Measurements from ENCODE around the gene ALPK1.
"Not testable (repeated sequence)": the region's sequence is repeated elsewhere in the genome, so short reads cannot be mapped to it uniquely, and the experiment has no call there.

The ALPK1 gene

DNA sequence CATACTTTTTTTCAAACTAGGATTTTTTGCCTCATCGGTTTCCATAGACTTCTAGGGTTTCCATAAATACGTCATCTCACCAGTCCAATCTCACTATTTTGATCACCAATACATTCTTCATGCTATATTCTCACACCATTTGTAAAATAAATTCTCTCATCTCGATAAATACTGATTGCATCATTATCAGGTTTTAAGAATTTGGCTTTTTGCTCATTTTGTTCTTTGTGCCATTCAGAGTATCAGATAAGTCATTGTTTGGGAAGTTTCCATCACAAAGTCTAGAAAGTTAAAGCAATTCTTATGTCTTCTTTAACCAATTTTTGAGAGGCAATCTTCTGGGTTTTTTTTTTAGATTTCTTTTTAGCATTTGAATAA, 81.1 kb downstream of the ALPK1 start:
- no peak for DNase-seq (ENCODE audit: low read depth in 2 of 2)

GRCh38 chr4:112378858-112379257, 81.7 kb downstream of the ALPK1 start:
- no peak for DNase-seq (ENCODE audit: low read depth in 2 of 2)

DNA sequence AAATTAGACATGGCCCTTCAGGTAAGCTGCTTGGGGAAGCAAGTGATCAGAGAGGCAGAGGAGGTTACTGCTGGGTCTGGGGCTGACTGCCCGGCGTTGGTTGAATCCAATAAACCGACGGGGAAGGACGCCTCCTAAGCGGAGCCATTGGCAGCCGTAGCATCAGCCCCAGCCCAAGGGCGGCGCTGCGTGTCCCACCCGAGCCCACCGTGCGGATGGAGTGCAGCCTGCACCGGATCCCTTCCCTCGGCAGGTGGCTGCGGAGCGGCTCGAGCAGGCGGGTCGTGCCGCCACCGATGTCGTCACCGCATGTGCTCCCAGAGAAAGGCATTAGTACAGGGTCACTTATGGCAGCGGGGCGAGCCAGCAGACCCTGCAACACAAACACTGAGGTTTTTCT, 82.1 kb downstream of the ALPK1 start:
- DNase-seq (ENCODE audit: low read depth in 2 of 2) = no peak

- no peak for DNase-seq (ENCODE audit: low read depth in 2 of 2)
Measured at GRCh38 chr4:112381996-112382692, 85.0 kb downstream of the ALPK1 start.

- DNase-seq (ENCODE audit: low read depth in 2 of 2) = no peak
Measured at GRCh38 chr4:112386071-112386470, 88.9 kb downstream of the ALPK1 start.

DNA sequence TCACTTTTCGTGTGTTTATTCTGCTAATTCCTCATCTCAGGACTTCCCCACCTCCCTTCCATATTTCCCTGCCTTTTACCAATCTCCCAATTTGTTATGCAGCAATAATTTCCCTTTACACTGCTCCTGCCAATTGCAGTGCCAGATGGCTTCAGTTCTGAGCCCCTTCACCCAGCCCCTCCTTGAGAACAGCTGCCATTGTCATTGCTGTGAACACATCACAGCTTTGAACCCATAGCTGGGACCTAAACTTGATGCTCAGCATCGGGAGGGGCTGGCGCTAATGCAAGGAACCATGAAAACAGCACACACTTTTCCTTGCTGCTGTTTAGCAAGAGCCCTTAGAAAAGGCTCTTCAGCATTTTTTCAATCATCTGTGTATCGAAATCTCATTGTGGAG, 104.9 kb downstream of the ALPK1 start:
- no peak for DNase-seq (ENCODE audit: low read depth in 2 of 2)

GRCh38 chr4:112403101-112403945, 106.2 kb downstream of the ALPK1 start:
- DNase-seq (ENCODE audit: low read depth in 2 of 2) = no peak

- no peak for DNase-seq (ENCODE audit: low read depth in 2 of 2)
Measured at GRCh38 chr4:112410364-112410763, 113.2 kb downstream of the ALPK1 start.

- DNase-seq (ENCODE audit: low read depth in 2 of 2) = no peak
Measured at GRCh38 chr4:112410804-112411203, 113.6 kb downstream of the ALPK1 start.

GRCh38 chr4:112411781-112412550, 114.8 kb downstream of the ALPK1 start:
- no peak for DNase-seq (ENCODE audit: low read depth in 2 of 2)

- no peak for DNase-seq (ENCODE audit: low read depth in 2 of 2)
Measured at GRCh38 chr4:112416464-112416863, 119.3 kb downstream of the ALPK1 start.

DNA sequence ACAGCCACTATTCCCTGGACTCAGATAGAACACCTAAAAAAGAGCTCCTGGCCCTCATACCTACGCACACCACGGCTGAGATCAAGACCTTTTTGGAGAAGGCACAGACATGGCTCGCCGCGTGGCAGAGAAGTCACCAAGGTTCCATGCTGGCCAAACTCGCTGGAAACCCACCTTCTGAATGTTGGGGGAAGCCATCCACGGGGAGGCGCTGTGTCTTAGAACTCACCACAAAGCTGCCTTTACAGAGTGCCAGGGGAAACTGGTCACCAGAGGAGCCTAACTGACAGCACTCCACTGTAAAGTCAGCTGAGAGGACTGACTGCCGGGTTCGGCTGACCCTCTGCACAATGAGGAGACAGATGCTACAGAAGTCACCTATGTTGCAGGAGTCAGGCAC, 120.9 kb downstream of the ALPK1 start:
- no peak for DNase-seq (ENCODE audit: low read depth in 2 of 2)

GRCh38 chr4:112421911-112422310, 124.7 kb downstream of the ALPK1 start:
- no peak for DNase-seq (ENCODE audit: low read depth in 2 of 2)

DNA sequence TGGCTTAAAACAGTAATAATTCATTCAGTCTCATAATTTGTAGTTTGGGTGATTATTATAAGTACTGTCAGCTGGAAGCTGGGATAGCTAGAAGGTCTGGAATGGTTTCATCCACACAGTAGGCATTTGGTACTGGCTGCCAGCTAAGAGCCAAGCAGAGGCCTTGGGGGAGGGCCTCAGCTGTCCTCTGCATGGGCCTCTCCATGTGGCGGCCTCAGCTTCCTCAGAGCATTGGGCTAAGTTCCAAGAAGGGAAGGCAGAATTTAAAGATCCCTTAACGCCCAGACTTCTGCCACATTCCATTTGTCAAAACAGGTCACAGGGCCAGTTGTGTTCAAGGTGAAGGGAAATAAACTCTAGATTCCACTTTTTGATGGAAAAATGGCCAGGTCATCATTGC, 125.5 kb downstream of the ALPK1 start:
- no peak for DNase-seq (ENCODE audit: low read depth in 2 of 2)

DNA sequence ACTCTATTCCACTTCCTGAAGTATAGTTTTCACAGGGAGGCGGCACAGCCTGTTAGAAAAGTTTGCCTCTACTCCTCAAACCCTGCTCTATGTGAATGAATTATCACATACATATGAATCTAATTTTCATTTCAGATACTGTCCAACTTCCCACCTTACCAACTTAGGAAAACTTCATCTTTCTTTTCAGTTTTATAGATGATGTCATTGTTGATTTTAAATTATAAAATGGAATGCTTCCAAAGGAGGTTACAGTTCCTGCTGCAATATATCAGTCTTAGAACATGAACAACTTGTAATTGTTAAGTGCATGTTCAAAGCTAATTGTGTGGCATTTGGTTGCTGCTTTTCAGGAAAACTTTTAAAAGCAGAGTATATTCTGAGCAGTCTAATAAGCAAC, 126.4 kb downstream of the ALPK1 start:
- DNase-seq (ENCODE audit: low read depth in 2 of 2) = no peak

DNA sequence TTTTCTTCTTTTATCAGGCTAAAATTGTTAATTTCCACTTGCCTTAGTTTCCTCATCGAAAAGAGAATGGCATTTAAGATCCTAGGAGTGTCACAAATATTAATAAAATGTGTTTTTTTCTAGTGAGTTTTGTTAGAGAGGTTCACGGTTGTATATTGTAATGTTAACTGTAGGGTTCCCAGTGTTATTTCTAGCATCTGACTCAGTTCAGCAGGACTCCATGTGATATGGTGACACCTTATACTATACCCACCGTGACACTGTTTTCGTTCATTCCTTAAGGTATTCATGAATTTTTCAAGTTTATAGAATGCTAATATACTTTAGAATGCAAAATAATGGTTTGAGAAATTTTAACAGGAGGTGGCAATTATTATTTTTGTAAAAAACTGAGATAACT, 128.7 kb downstream of the ALPK1 start:
- DNase-seq (ENCODE audit: low read depth in 2 of 2) = no peak

GRCh38 chr4:112426416-112426815, 129.2 kb downstream of the ALPK1 start:
- no peak for DNase-seq (ENCODE audit: low read depth in 2 of 2)

DNA sequence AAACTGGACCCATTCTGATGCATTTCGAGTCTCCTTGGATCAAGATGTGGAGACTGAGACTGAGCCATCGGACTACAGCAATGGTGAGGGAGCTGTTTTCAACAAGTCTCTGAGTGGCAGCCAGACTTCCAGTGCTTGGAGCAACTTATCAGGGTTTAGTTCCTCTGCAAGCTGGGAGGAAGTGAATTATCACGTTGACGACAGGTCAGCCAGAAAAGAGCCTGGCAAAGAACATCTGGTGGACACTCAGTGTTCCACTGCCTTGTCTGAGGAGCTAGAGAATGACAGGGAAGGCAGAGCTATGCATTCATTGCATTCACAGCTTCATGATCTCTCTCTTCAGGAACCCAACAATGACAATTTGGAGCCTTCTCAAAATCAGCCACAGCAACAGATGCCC, 134.0 kb downstream of the ALPK1 start:
- no peak for DNase-seq (ENCODE audit: low read depth in 2 of 2)

DNA sequence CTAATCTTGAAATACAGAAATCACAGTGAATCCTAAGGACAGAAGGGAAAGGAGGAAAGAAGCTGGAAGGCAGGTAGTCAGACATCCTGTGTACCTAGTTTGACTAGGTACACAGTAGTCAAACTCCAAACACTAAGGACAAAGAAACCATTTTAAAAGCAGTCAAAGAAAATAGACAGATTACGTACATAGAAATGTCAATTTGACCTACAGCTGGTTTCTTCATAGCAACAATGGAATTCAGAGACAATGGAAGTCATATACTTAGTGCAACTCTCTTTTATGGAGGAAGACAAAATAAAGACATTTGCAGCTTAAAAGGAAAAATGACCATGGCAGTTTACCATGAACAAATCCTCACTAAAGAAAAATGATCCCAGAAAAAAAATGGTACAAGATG, 139.8 kb downstream of the ALPK1 start:
- DNase-seq (ENCODE audit: low read depth in 2 of 2) = no peak

- not testable (repeated sequence) for DNase-seq (ENCODE audit: low read depth in 2 of 2)
Measured at GRCh38 chr4:112442226-112442625, 145.1 kb downstream of the ALPK1 start.

DNA sequence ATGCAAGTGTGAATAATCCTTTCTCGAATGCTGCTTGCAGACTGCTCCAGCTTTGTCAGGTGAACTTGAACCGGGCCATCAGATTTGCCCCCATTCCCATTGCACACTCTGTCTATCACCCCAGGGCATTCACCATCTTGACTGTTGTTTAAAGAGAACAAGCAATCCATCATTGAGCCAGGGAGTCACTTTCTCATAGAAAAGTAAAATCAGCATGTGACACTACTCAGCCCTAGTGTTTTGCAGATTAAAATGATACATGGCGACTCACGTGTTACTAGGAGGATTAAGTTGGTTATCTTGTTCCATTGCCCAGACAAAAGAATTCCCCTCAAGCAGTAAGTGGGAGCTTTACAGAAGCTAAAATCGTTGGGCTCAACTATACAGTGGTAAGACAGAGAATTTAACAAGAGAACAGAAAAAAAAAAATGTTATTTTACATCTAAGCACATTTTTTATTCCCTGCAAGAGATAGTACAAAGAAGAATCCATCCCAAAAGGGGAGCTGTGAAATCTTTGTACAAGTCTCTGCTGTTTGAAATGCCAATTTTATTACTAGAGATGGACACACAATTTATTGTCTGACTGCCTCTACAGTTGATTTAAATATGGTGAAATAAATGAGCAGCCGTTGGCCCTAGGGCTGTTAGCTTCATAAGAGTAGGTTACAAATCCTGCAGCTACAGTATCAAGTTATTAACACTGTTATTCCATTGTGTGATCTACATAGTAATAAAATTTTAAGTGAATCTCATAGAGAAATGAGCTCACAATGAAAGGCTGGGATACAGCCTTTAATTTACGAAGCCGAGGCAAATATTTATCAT, 151.3 kb downstream of the ALPK1 start:
- DNase-seq (ENCODE audit: low read depth in 2 of 2) = no peak

DNA sequence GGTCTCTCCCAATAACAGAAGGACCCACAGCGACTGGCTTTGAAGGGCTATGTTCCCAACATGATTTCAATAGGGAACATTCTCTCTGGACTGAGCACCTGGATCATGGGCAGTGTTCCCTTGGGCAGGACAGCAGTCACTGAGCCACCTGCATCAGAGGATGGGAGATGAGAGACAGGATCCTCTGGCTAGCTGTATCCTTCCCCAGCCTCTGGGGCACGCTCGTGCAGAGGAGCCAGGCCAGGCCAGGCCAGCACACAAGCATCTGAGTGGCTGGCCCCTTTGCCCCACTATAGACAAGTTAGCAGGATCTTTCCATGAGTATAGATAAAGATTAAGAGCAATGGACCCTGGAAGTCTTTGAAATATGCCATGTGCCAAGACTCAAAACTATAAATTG, 152.5 kb downstream of the ALPK1 start:
- DNase-seq (ENCODE audit: low read depth in 2 of 2) = no peak

Data from stimulated activated CD8-positive, alpha-beta memory T cell treated with anti-CD3 and anti-CD28 coated beads, Interleukin-15, amount 100 ng/mL, for 48 hours (primary cell).